Breast epithelium (tissue), 4 donors: ENCODE results near the gene PITPNM3. TPM values are rescaled to one million over a fixed set of nuclear protein-coding genes. Genes with fewer than 3 reads are reported as not detected.
A peak's percentile ranks its signal among the peaks of the same experiment; 100 is the strongest.

ENCODE experiments used
- DNase-seq, 2 donors: peaks; one replicate each; pipeline ENCODE4 v3.0.0-alpha.2; 2019; ENCODE audit warnings: low spot score in 2 of 2
- H3K27ac ChIP-seq, 2 donors: fragments of 200-600 bp; sonication (generic) in 1 of 2; one replicate each; pipeline ENCODE4 v1.5.1; 2016 to 2019; ENCODE audit warnings: mild to moderate bottlenecking in 1 of 2
- H3K27me3 ChIP-seq, 2 donors: fragments of 200-600 bp; sonication (generic) in 1 of 2; one replicate each; pipeline versions ENCODE4 v1.5.1 to v1.6.0; 2017 to 2019; ENCODE audit warnings: control low read depth in 1 of 2, mild to moderate bottlenecking in 1 of 2
- H3K36me3 ChIP-seq: fragments of 200-600 bp; one replicate; pipeline ENCODE4 v1.5.1; 2019
- H3K4me1 ChIP-seq, 2 donors: fragments of 200-600 bp; sonication (generic); one replicate each; pipeline ENCODE4 v1.5.1; 2016 to 2019; ENCODE audit warnings: control low read depth in 1 of 2
- H3K4me3 ChIP-seq, 3 donors: fragments of 200-600 bp; sonication (generic); 1 replicate in 2 of 3; 2 replicates in 1 of 3; pipeline ENCODE4 v1.5.1; 2016 to 2019; ENCODE audit warnings: mild to moderate bottlenecking in 3 of 3, moderate library complexity in 2 of 3
- H3K9me3 ChIP-seq, 2 donors: fragments of 200-600 bp; sonication (generic) in 1 of 2; one replicate each; pipeline ENCODE4 v1.5.1; 2016 to 2019; ENCODE audit warnings: control low read depth in 1 of 2
- CTCF ChIP-seq, 3 donors: fragments of 450-650 bp; IDR thresholded peaks; one replicate each; pipeline ENCODE4 v1.5.1; 2016 to 2017; ENCODE audit warnings: antibody characterized with exemption in 3 of 3, mild to moderate bottlenecking in 3 of 3, moderate library complexity in 3 of 3
- POLR2A ChIP-seq: fragments of 450-650 bp; IDR thresholded peaks from one replicate; pipeline ENCODE4 v1.6.1; 2016; ENCODE audit warnings: antibody characterized with exemption, mild to moderate bottlenecking, moderate library complexity
- POLR2AphosphoS5 ChIP-seq, 3 donors: sonication (generic); formaldehyde crosslinking; IDR thresholded peaks; one replicate each; pipeline ENCODE4 v1.6.1; 2017; ENCODE audit warnings: antibody characterized with exemption in 3 of 3
- intact Hi-C: fragments of 100-400 bp; cut with DNase I; formaldehyde crosslinking; loops from one replicate; pipeline ENCODE4 v1.15.1; 2023; ENCODE audit warnings: low total_unique reads
- total RNA-seq, 3 donors: library from RNA; depleted of rRNA; stranded (reverse); fragments of >200 nt; gene quantifications; one replicate each; pipeline ENCODE4 v1.1.0, GENCODE V29; 2016

The PITPNM3 gene
- total RNA-seq, 3 donors from 2014 or later: 1.6 to 1.8 (median 1.6) TPM

GRCh38 chr17:6443692-6444570 lies 112.4 kb downstream of the PITPNM3 start, which contains the start of gene PIMREG:
PIMREG (plus strand) TSS chr17:6444455; CDS start chr17:6445111, 656 bp downstream.
- no peak for TF ChIP-seq POLR2A
- TF ChIP-seq POLR2AphosphoS5 (IDR thresholded peaks at IDR 0.05): no peak
- no peak for TF ChIP-seq CTCF (IDR thresholded peaks at IDR 0.05)

GRCh38 chr17:6442775-6443174 lies 113.6 kb downstream of the PITPNM3 start:
- Histone ChIP-seq H3K4me3 (no peak overlapping the region), H3K4me1 (no peaks in the 10 kb centered on the region), H3K27me3 (no peaks in the 10 kb centered on the region), H3K9me3 (no peaks in the 10 kb centered on the region), H3K27ac (no peak overlapping the region), H3K36me3 (no peaks in the 10 kb centered on the region)
- intact Hi-C loops: no loop called here
- DNase-seq: no peak
- no peak for TF ChIP-seq POLR2AphosphoS5 (IDR thresholded peaks at IDR 0.05)
- no peak for TF ChIP-seq POLR2A
- no peak for TF ChIP-seq CTCF (IDR thresholded peaks at IDR 0.05)

More at GRCh38 chr17:6443692-6444570, 112.4 kb downstream of the PITPNM3 start, which contains the start of gene PIMREG:
- Histone ChIP-seq H3K4me3 (peak within 1 kb of the TSS; percentile 45 to 67 (median 66)), H3K4me1 (no peaks in the 10 kb centered on the region), H3K27ac (peak within 1 kb of the TSS; percentile 5 to 58), H3K27me3 (no peaks in the 10 kb centered on the region), H3K9me3 (no peaks in the 10 kb centered on the region), H3K36me3 (no peaks in the 10 kb centered on the region)
- intact Hi-C loops: no loop called here
- peak; percentile 94 to 96 for DNase-seq

GRCh38 chr17:6439951-6440350 lies 116.4 kb downstream of the PITPNM3 start:
- intact Hi-C loops: no loop called here
- H3K27me3 ChIP-seq: peaks cover 0 to 12% of the 10 kb centered on the region in 2 donors
- no peak for DNase-seq

GRCh38 chr17:6437956-6438355 lies 118.4 kb downstream of the PITPNM3 start:
- TF ChIP-seq POLR2AphosphoS5 (IDR thresholded peaks at IDR 0.05) (no peak), POLR2A (no peak)
- H3K9me3 ChIP-seq: no peaks in the 10 kb centered on the region
- H3K4me1 ChIP-seq: no peaks in the 10 kb centered on the region
- DNase-seq: no peak
- no peak overlapping the region for H3K4me3 ChIP-seq
- H3K27ac ChIP-seq: no peak overlapping the region
- peaks cover 0 to 12% of the 10 kb centered on the region in 2 donors for H3K27me3 ChIP-seq
- intact Hi-C loops: no loop called here
- H3K36me3 ChIP-seq: no peaks in the 10 kb centered on the region

More at GRCh38 chr17:6439951-6440350, 116.4 kb downstream of the PITPNM3 start:
- Histone ChIP-seq H3K27ac (no peak overlapping the region), H3K4me3 (no peak overlapping the region), H3K9me3 (no peaks in the 10 kb centered on the region), H3K4me1 (no peaks in the 10 kb centered on the region), H3K36me3 (no peaks in the 10 kb centered on the region)
- no peak for TF ChIP-seq POLR2A
- TF ChIP-seq CTCF (IDR thresholded peaks at IDR 0.05): no peak
- no peak for TF ChIP-seq POLR2AphosphoS5 (IDR thresholded peaks at IDR 0.05)

- no peak overlapping the region for H3K4me3 ChIP-seq
- no peaks in the 10 kb centered on the region for H3K9me3 ChIP-seq
- intact Hi-C loops: no loop called here
- H3K27ac ChIP-seq: no peak overlapping the region
- no peak for DNase-seq
- TF ChIP-seq CTCF (IDR thresholded peaks at IDR 0.05): no peak
- TF ChIP-seq POLR2A: no peak
- TF ChIP-seq POLR2AphosphoS5 (IDR thresholded peaks at IDR 0.05): no peak
- H3K27me3 ChIP-seq: peaks cover 0 to 12% of the 10 kb centered on the region in 2 donors
- no peaks in the 10 kb centered on the region for H3K36me3 ChIP-seq
- no peaks in the 10 kb centered on the region for H3K4me1 ChIP-seq
Observed at GRCh38 chr17:6437466-6437865, 118.9 kb downstream of the PITPNM3 start.
